HepG2 (cell line): ENCODE measurements around the gene NKPD1. TPM values are rescaled to one million over a fixed set of nuclear protein-coding genes. Genes with fewer than 3 reads are reported as not detected.

Experiments used
- CBX2 ChIP-seq, 2 experiments: fragments of 200-600 bp in 1 of 2; sonication (generic); formaldehyde crosslinking in 1 of 2; IDR thresholded peaks; 2 replicates each; pipeline versions ENCODE4 v1.7.0 to v1.8.1; 2018 to 2022; ENCODE audit warnings: low read depth in 2 of 2, low read length in 1 of 2, mild to moderate bottlenecking in 1 of 2, missing genetic modification reagents in 1 of 2
- CREB1 ChIP-seq, 2 experiments: fragments of 450-650 bp in 1 of 2; IDR thresholded peaks; 2 replicates each; pipeline ENCODE4 v1.6.1; 2016 to 2017; ENCODE audit warnings: control low read depth in 1 of 2, mild to moderate bottlenecking in 1 of 2, missing compliant biosample characterization in 1 of 2, missing genetic modification characterization in 1 of 2
- CTCF ChIP-seq: sonication (generic); formaldehyde crosslinking; IDR thresholded peaks from 2 replicates; pipeline ENCODE4 v1.5.0; 2020; ENCODE audit warnings: mild to moderate bottlenecking, missing genetic modification reagents, moderate library complexity
- FIP1L1 ChIP-seq: fragments of 200-400 bp; formaldehyde crosslinking; IDR thresholded peaks from 2 replicates; pipeline ENCODE4 v1.6.1; 2018; ENCODE audit warnings: low read depth, mild to moderate bottlenecking, low read length, moderate library complexity, borderline replicate concordance; ENCODE audit not compliant: insufficient read depth
- FOSL2 ChIP-seq: sonication (generic); formaldehyde crosslinking; IDR thresholded peaks from 2 replicates; pipeline ENCODE4 v1.4.0; 2020; ENCODE audit warnings: missing genetic modification reagents
- HOXA9 ChIP-seq: sonication (generic); formaldehyde crosslinking; IDR thresholded peaks from 2 replicates; pipeline ENCODE4 v1.8.1; 2022; ENCODE audit warnings: missing genetic modification reagents, mild to moderate bottlenecking, moderate library complexity, borderline replicate concordance
- MNT ChIP-seq: fragments of 450-650 bp; IDR thresholded peaks from 2 replicates; pipeline ENCODE4 v1.6.1; 2016
- NFKB2 ChIP-seq: sonication (generic); formaldehyde crosslinking; IDR thresholded peaks from 2 replicates; pipeline ENCODE4 v1.4.0; 2020; ENCODE audit warnings: missing genetic modification reagents, borderline replicate concordance
- PHF21A ChIP-seq: sonication (generic); formaldehyde crosslinking; IDR thresholded peaks from 2 replicates; pipeline ENCODE4 v1.5.0; 2020; ENCODE audit warnings: mild to moderate bottlenecking, missing genetic modification reagents
- PLSCR1 ChIP-seq: sonication (generic); formaldehyde crosslinking; IDR thresholded peaks from 2 replicates; pipeline ENCODE4 v1.5.0; 2020; ENCODE audit warnings: missing genetic modification reagents, mild to moderate bottlenecking, borderline replicate concordance
- PRDM4 ChIP-seq: sonication (generic); formaldehyde crosslinking; IDR thresholded peaks from 2 replicates; pipeline ENCODE4 v1.9.0; 2021; ENCODE audit warnings: missing genetic modification reagents, borderline replicate concordance
- SAP130 ChIP-seq: IDR thresholded peaks from 2 replicates; pipeline ENCODE4 v1.6.1; 2016; ENCODE audit warnings: low read depth
- SIX4 ChIP-seq: sonication (generic); formaldehyde crosslinking; IDR thresholded peaks from 2 replicates; pipeline ENCODE4 v1.4.0; 2020; ENCODE audit warnings: missing genetic modification reagents
- SMYD3 ChIP-seq: sonication (generic); formaldehyde crosslinking; IDR thresholded peaks from 2 replicates; pipeline ENCODE4 v1.8.1; 2023; ENCODE audit warnings: mild to moderate bottlenecking, missing genetic modification reagents
- SRSF4 ChIP-seq: fragments of 200-400 bp; formaldehyde crosslinking; IDR thresholded peaks from one replicate; pipeline ENCODE4 v1.6.1; 2018; ENCODE audit warnings: mild to moderate bottlenecking, low read depth, low read length, moderate library complexity; ENCODE audit not compliant: poor library complexity, severe bottlenecking
- TP53 ChIP-seq: sonication (generic); formaldehyde crosslinking; conservative IDR thresholded peaks from 2 replicates; pipeline ENCODE4 v1.4.0; 2020; ENCODE audit warnings: missing genetic modification reagents
- ZEB1 ChIP-seq: IDR thresholded peaks from 2 replicates; pipeline ENCODE4 v1.6.1; 2012; ENCODE audit warnings: mild to moderate bottlenecking, low read depth, inconsistent platforms; ENCODE audit not compliant: insufficient replicate concordance
- ZFP36L2 ChIP-seq: sonication (generic); formaldehyde crosslinking; IDR thresholded peaks from 2 replicates; pipeline ENCODE4 v1.4.0; 2020; ENCODE audit warnings: missing genetic modification reagents
- ZNF205 ChIP-seq: IDR thresholded peaks from 2 replicates; pipeline ENCODE4 v1.6.1; 2018; ENCODE audit warnings: missing biosample characterization, missing genetic modification reagents
- ZNF225 ChIP-seq: sonication (generic); formaldehyde crosslinking; IDR thresholded peaks from 2 replicates; pipeline ENCODE4 v1.4.0; 2020; ENCODE audit warnings: mild to moderate bottlenecking, missing genetic modification reagents
- ZNF567 ChIP-seq: sonication (generic); formaldehyde crosslinking; IDR thresholded peaks from 2 replicates; pipeline ENCODE4 v1.8.1; 2023; ENCODE audit warnings: mild to moderate bottlenecking, missing genetic modification reagents, borderline replicate concordance
- ZNF781 ChIP-seq: sonication (generic); formaldehyde crosslinking; IDR thresholded peaks from 2 replicates; pipeline ENCODE4 v1.5.1; 2020; ENCODE audit warnings: borderline replicate concordance, mild to moderate bottlenecking, missing genetic modification reagents; ENCODE audit errors: not compliant biosample characterization
- polyA plus RNA-seq, 8 experiments: library from polyadenylated mRNA; depleted of rRNA in 3 of 8; stranded (reverse) in 7 of 8; unstranded in 1 of 8; fragments of >200 nt; fragmentation: Illumina TruSeq in 4 of 8; extraction: Trizol in 4 of 8; gene quantifications; 2 replicates each; pipeline versions ENCODE4 v1.2.1 to v1.2.3, GENCODE V29; 2011 to 2016; ENCODE audit warnings: low read depth in 4 of 8, missing spikeins in 1 of 8, mixed read lengths in 1 of 8; ENCODE audit not compliant: insufficient read depth in 1 of 8
- total RNA-seq, 5 experiments: library from RNA; depleted of rRNA; stranded (reverse); fragments of >200 nt; fragmentation: Illumina TruSeq; extraction: Trizol; gene quantifications; 2 replicates each; pipeline ENCODE4 v1.2.3, GENCODE V29; 2016; ENCODE audit warnings: low read depth in 1 of 5

NKPD1 gene
- total and polyA plus RNA-seq, 2 of the 13 experiments (the other 11 are each of a cell fraction or from before 2014, with no cell fraction given), result 0.03 TPM; not detected in 1

- TF ChIP-seq PRDM4 (no peak), MNT (peak; percentile 81), PLSCR1 (no peak), ZNF781 (CRISPR knock-in tag) (no peak), ZNF205 (CRISPR knock-in tag) (no peak), FOSL2 (peak; percentile 98), ZNF225 (CRISPR knock-in tag) (0 out of 2 replicates have a peak, but pooled peaks have one; percentile 23), SAP130 (CRISPR knock-in tag) (peak; percentile 94), SIX4 (no peak), ZEB1 (no peak), SRSF4 (no peak), HOXA9 (no peak), NFKB2 (CRISPR knock-in tag) (no peak), ZNF567 (CRISPR knock-in tag) (peak; percentile 38; the same call in 1 of the 2 replicates), TP53 (CRISPR knock-in tag) (no peak), CREB1 (IDR thresholded peaks at IDR 0.05) (peak; percentile 87), CREB1 (CRISPR knock-in tag; IDR thresholded peaks at IDR 0.05) (peak; percentile 94), PHF21A (CRISPR knock-in tag) (peak; percentile 82), FIP1L1 (no peak), CBX2 (IDR thresholded peaks at IDR 0.05; ENCODE audit: low read depth, low read length) (no peak), CBX2 (CRISPR knock-in tag; IDR thresholded peaks at IDR 0.05; ENCODE audit: low read depth) (no peak), SMYD3 (CRISPR knock-in tag) (no peak), CTCF (peak; percentile 40; the same call in 1 of the 2 replicates), ZFP36L2 (CRISPR knock-in tag) (no peak)
Observed at GRCh38 chr19:45154064-45154827, 6.5 kb downstream of the NKPD1 start (continued).
